ENCODE results near the gene SOD2.

- TF ChIP-seq EGR1 (IDR thresholded peaks at IDR 0.05) (no peak), EP300 (IDR thresholded peaks at IDR 0.05; ENCODE audit: borderline replicate concordance) (no peak), RAD21 (IDR thresholded peaks at IDR 0.05; ENCODE audit: low read depth) (no peak), ZBTB7A (IDR thresholded peaks at IDR 0.05; ENCODE audit: low read depth) (no peak), TCF12 (IDR thresholded peaks at IDR 0.05; ENCODE audit: low read depth) (no peak), USF1 (IDR thresholded peaks at IDR 0.05) (no peak), CREB1 (IDR thresholded peaks at IDR 0.05; ENCODE audit: low read depth) (no peak), CEBPB (IDR thresholded peaks at IDR 0.05) (no peak), NFIC (IDR thresholded peaks at IDR 0.05) (no peak), YY1 (IDR thresholded peaks at IDR 0.05; ENCODE audit: low read depth) (no peak), TAF1 (IDR thresholded peaks at IDR 0.05; ENCODE audit: low read depth) (no peak), TEAD4 (IDR thresholded peaks at IDR 0.05) (no peak)
- TF ChIP-seq, protein P1, sequence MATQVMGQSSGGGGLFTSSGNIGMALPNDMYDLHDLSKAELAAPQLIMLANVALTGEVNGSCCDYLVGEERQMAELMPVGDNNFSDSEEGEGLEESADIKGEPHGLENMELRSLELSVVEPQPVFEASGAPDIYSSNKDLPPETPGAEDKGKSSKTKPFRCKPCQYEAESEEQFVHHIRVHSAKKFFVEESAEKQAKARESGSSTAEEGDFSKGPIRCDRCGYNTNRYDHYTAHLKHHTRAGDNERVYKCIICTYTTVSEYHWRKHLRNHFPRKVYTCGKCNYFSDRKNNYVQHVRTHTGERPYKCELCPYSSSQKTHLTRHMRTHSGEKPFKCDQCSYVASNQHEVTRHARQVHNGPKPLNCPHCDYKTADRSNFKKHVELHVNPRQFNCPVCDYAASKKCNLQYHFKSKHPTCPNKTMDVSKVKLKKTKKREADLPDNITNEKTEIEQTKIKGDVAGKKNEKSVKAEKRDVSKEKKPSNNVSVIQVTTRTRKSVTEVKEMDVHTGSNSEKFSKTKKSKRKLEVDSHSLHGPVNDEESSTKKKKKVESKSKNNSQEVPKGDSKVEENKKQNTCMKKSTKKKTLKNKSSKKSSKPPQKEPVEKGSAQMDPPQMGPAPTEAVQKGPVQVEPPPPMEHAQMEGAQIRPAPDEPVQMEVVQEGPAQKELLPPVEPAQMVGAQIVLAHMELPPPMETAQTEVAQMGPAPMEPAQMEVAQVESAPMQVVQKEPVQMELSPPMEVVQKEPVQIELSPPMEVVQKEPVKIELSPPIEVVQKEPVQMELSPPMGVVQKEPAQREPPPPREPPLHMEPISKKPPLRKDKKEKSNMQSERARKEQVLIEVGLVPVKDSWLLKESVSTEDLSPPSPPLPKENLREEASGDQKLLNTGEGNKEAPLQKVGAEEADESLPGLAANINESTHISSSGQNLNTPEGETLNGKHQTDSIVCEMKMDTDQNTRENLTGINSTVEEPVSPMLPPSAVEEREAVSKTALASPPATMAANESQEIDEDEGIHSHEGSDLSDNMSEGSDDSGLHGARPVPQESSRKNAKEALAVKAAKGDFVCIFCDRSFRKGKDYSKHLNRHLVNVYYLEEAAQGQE (IDR thresholded peaks at IDR 0.05; ENCODE audit: low read depth), result no peak
- TF ChIP-seq, protein P2, sequence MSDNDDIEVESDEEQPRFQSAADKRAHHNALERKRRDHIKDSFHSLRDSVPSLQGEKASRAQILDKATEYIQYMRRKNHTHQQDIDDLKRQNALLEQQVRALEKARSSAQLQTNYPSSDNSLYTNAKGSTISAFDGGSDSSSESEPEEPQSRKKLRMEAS (IDR thresholded peaks at IDR 0.05), result no peak
Measured at GRCh38 chr6:159729598-159730331, 36.7 kb upstream of the SOD2 start.

Measured in Ishikawa (cell line).